HEK293 (cell line): ENCODE data around the gene FBXO42.
A peak's percentile ranks its signal among the peaks of the same experiment; 100 is the strongest.

Experiments
- CTCF ChIA-PET: fragments of 350-600 bp; formaldehyde crosslinking; extraction: SDS; loops from one replicate; lab custom pipeline; 2021; ENCODE audit warnings: antibody characterized with exemption; lab: Yijun Ruan, JAX
- POLR2A ChIA-PET: fragments of 300-600 bp; formaldehyde crosslinking; extraction: SDS; loops from one replicate; lab custom pipeline; 2020; ENCODE audit warnings: antibody characterized with exemption, inconsistent platforms; lab: Yijun Ruan, JAX
- H3K27ac ChIP-seq: fragments of 200-500 bp; sonication (Bioruptor generic); 2 replicates; pipeline ENCODE4 v1.5.1; 2014; ENCODE audit warnings: low read depth, low read length, control low read depth, inconsistent platforms; ENCODE audit errors: extremely low read depth
- H3K36me3 ChIP-seq, 2 experiments: fragments of 200-500 bp in 1 of 2; sonication (Bioruptor generic) in 1 of 2; 1 replicate in 1 of 2; 2 replicates in 1 of 2; pipeline ENCODE4 v1.5.1; 2014 to 2017; ENCODE audit warnings: inconsistent platforms in 2 of 2, low read length in 2 of 2; ENCODE audit not compliant: control insufficient read depth in 2 of 2, insufficient read depth in 1 of 2
- H3K4me1 ChIP-seq: fragments of 200-500 bp; sonication (Bioruptor generic); 2 replicates; pipeline ENCODE4 v1.5.1; 2014; ENCODE audit warnings: mild to moderate bottlenecking, low read length, inconsistent platforms; ENCODE audit not compliant: control insufficient read depth, insufficient read depth
- H3K4me3 ChIP-seq: 2 replicates; pipeline ENCODE4 v1.5.1; 2011; ENCODE audit warnings: low read depth, mild to moderate bottlenecking, control low read depth, low read length, moderate library complexity
- H3K9me3 ChIP-seq: fragments of 200-500 bp; sonication (Bioruptor generic); 2 replicates; pipeline ENCODE4 v1.5.1; 2014; ENCODE audit warnings: low read depth, low read length, inconsistent platforms; ENCODE audit not compliant: control insufficient read depth, insufficient read depth
- BCL11B ChIP-seq: fragments of 450-650 bp; formaldehyde crosslinking; IDR thresholded peaks from 2 replicates; pipeline ENCODE4 v1.5.1; 2016; ENCODE audit warnings: low read depth, missing biosample characterization, missing genetic modification characterization
- GLIS2 ChIP-seq: fragments of 450-650 bp; formaldehyde crosslinking; IDR thresholded peaks from 2 replicates; pipeline ENCODE4 v1.5.1; 2016; ENCODE audit warnings: missing biosample characterization, missing genetic modification characterization
- KLF16 ChIP-seq: fragments of 450-650 bp; formaldehyde crosslinking; IDR thresholded peaks from 2 replicates; pipeline ENCODE4 v1.5.1; 2017; ENCODE audit warnings: missing biosample characterization, missing genetic modification characterization
- OSR2 ChIP-seq: fragments of 450-650 bp; formaldehyde crosslinking; IDR thresholded peaks from 2 replicates; pipeline ENCODE4 v1.5.1; 2016; ENCODE audit warnings: missing biosample characterization, missing genetic modification characterization
- SCRT1 ChIP-seq: fragments of 450-650 bp; formaldehyde crosslinking; IDR thresholded peaks from 2 replicates; pipeline ENCODE4 v1.5.1; 2016; ENCODE audit warnings: missing biosample characterization, missing genetic modification characterization, borderline replicate concordance
- SCRT2 ChIP-seq: fragments of 450-650 bp; formaldehyde crosslinking; IDR thresholded peaks from 2 replicates; pipeline ENCODE4 v1.5.1; 2016; ENCODE audit warnings: missing biosample characterization, missing genetic modification characterization
- ZNF335 ChIP-seq: fragments of 450-650 bp; formaldehyde crosslinking; conservative IDR thresholded peaks from 2 replicates; pipeline ENCODE4 v1.5.1; 2016; ENCODE audit warnings: missing biosample characterization, missing genetic modification characterization
- ZNF366 ChIP-seq: fragments of 450-650 bp; formaldehyde crosslinking; conservative IDR thresholded peaks from 2 replicates; pipeline ENCODE4 v1.5.1; 2016; ENCODE audit warnings: missing biosample characterization, missing genetic modification characterization
- ZNF394 ChIP-seq: fragments of 450-650 bp; formaldehyde crosslinking; IDR thresholded peaks from 2 replicates; pipeline ENCODE4 v1.5.1; 2016; ENCODE audit warnings: missing biosample characterization, missing genetic modification characterization, mild to moderate bottlenecking, moderate library complexity, borderline replicate concordance
- ZNF549 ChIP-seq: fragments of 450-650 bp; IDR thresholded peaks from 2 replicates; pipeline ENCODE4 v1.5.1; 2018; ENCODE audit warnings: missing biosample characterization, missing genetic modification characterization, mild to moderate bottlenecking, inconsistent platforms, moderate library complexity
- ZNF600 ChIP-seq: fragments of 450-650 bp; formaldehyde crosslinking; IDR thresholded peaks from 2 replicates; pipeline ENCODE4 v1.5.1; 2016; ENCODE audit warnings: missing biosample characterization, missing genetic modification characterization
- ZNF629 ChIP-seq: fragments of 450-650 bp; formaldehyde crosslinking; IDR thresholded peaks from 2 replicates; pipeline ENCODE4 v1.5.1; 2017; ENCODE audit warnings: missing biosample characterization, missing genetic modification characterization
- ZSCAN16 ChIP-seq: fragments of 450-650 bp; formaldehyde crosslinking; IDR thresholded peaks from 2 replicates; pipeline ENCODE4 v1.5.1; 2016; ENCODE audit warnings: missing biosample characterization, missing genetic modification characterization
- TF ChIP-seq, protein P1 (sequence below): fragments of 450-650 bp; formaldehyde crosslinking; IDR thresholded peaks from 2 replicates; pipeline ENCODE4 v1.5.1; 2016; ENCODE audit warnings: missing biosample characterization, missing genetic modification characterization
- TF ChIP-seq, protein P2 (sequence below): fragments of 450-650 bp; formaldehyde crosslinking; IDR thresholded peaks from 2 replicates; pipeline ENCODE4 v1.5.1; 2017; ENCODE audit warnings: missing biosample characterization, missing genetic modification characterization
- TF ChIP-seq, protein P3 (sequence below): fragments of 450-650 bp; formaldehyde crosslinking; IDR thresholded peaks from 2 replicates; pipeline ENCODE4 v1.5.1; 2016; ENCODE audit warnings: missing biosample characterization, missing genetic modification characterization
- TF ChIP-seq, protein P4 (sequence below): fragments of 450-650 bp; formaldehyde crosslinking; IDR thresholded peaks from 2 replicates; pipeline ENCODE4 v1.5.1; 2016; ENCODE audit warnings: missing biosample characterization, missing genetic modification characterization
- TF ChIP-seq, protein P5 (sequence below): fragments of 450-650 bp; formaldehyde crosslinking; IDR thresholded peaks from 2 replicates; pipeline ENCODE4 v1.5.1; 2016; ENCODE audit warnings: missing biosample characterization, missing genetic modification characterization
- TF ChIP-seq, protein P6 (sequence below): fragments of 450-650 bp; formaldehyde crosslinking; IDR thresholded peaks from 2 replicates; pipeline ENCODE4 v1.5.1; 2016; ENCODE audit warnings: missing biosample characterization, missing genetic modification characterization

FBXO42 gene

DNA sequence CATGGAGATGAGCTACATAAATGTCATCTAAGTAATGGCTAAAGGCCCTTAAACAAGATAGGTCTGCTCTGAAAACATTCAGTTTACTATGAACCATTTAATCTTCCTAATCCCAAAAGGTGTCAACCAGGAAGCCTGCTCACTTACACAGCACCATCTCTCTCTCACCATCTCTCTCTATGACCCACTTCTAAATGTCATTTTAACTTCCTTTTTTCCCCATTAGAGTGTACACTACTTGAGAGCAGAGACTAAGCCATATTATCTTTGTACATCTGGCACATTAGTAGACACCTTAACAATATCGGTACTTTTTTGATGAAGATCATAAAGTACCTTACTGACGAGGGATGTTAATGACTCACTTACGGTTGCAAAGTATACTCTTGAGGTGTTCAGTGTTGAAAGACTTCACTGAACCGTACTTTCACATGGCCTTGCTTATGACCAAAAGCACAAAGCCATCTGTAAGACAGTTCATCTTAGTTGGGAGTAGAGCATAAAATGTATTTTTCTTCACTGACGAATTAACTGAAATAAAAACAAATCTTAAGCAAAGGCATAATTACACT is 25.4 kb downstream of the FBXO42 start:
- Histone ChIP-seq H3K4me1 (peaks cover 11% of the 10 kb centered on the region; the same call in 1 of the 2 replicates), H3K36me3 (no peaks in the 10 kb centered on the region; a peak in 1 of 3 replicates), H3K4me3 (no peak overlapping the region), H3K9me3 (no peaks in the 10 kb centered on the region), H3K27ac (no peak overlapping the region)
- ChIA-PET CTCF (no interaction called here), POLR2A (interaction anchor here (0.7 kb wide), 1 partner anchor 9 kb away, joined by 4 read pairs; no protein-coding TSS in a partner anchor)
- peak; percentile 73 for TF ChIP-seq ZNF335 (tag by site-specific recombination)
- TF ChIP-seq OSR2 (tag by site-specific recombination): peak; percentile 22; the same call in 1 of the 2 replicates
- no peak for TF ChIP-seq BCL11B (tag by site-specific recombination)

DNA sequence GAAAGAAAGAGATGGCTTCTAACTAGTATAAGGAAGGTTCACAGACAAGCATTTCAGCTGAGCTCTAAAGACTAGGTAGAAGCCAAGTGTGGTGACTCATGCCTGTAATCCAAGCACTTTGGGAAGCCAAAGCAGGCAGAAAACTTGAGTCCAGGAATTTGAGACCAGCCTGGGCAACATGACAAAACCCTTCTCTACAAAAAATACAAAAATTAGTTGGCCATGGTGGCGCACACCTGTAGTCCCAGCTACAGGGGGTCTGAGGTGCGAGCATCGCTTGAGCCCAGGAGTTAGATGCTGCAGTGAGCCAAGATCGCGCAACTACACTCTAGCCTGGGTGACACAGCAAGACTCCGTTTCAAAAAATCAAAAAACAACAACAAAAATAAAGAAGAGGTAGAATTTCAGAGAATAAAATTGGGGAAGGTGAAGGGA is 27.8 kb downstream of the FBXO42 start:
- Histone ChIP-seq H3K27ac (no peak overlapping the region), H3K4me3 (no peak overlapping the region), H3K9me3 (no peaks in the 10 kb centered on the region), H3K36me3 (no peaks in the 10 kb centered on the region; a peak in 1 of 3 replicates), H3K4me1 (peaks cover 11% of the 10 kb centered on the region)
- ChIA-PET POLR2A (interaction anchor here (0.5 to 0.9 kb wide), 2 partner anchors 13 to 28 kb away, joined by 3 to 8 read pairs; partner anchors contain the start of gene FBXO42), CTCF (no interaction called here)
- TF ChIP-seq, protein P1, sequence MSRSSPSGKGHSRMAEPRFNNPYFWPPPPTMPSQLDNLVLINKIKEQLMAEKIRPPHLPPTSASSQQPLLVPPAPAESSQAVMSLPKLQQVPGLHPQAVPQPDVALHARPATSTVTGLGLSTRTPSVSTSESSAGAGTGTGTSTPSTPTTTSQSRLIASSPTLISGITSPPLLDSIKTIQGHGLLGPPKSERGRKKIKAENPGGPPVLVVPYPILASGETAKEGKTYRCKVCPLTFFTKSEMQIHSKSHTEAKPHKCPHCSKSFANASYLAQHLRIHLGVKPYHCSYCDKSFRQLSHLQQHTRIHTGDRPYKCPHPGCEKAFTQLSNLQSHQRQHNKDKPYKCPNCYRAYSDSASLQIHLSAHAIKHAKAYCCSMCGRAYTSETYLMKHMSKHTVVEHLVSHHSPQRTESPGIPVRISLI: peak; percentile 69; the same call in 1 of the 2 replicates
- TF ChIP-seq SCRT1 (peak; percentile 92), ZNF629 (tag by site-specific recombination) (0 out of 2 replicates have a peak, but pooled peaks have one; percentile 26), ZNF600 (tag by site-specific recombination) (peak; percentile 94), ZNF394 (tag by site-specific recombination) (no peak), GLIS2 (tag by site-specific recombination) (no peak), ZNF549 (tag by site-specific recombination) (no peak), ZNF366 (tag by site-specific recombination) (peak; percentile 40; the same call in 1 of the 2 replicates), SCRT2 (tag by site-specific recombination) (peak; percentile 75), ZSCAN16 (tag by site-specific recombination) (peak; percentile 95), KLF16 (tag by site-specific recombination) (0 out of 2 replicates have a peak, but pooled peaks have one; percentile 21)
- TF ChIP-seq, protein P2, sequence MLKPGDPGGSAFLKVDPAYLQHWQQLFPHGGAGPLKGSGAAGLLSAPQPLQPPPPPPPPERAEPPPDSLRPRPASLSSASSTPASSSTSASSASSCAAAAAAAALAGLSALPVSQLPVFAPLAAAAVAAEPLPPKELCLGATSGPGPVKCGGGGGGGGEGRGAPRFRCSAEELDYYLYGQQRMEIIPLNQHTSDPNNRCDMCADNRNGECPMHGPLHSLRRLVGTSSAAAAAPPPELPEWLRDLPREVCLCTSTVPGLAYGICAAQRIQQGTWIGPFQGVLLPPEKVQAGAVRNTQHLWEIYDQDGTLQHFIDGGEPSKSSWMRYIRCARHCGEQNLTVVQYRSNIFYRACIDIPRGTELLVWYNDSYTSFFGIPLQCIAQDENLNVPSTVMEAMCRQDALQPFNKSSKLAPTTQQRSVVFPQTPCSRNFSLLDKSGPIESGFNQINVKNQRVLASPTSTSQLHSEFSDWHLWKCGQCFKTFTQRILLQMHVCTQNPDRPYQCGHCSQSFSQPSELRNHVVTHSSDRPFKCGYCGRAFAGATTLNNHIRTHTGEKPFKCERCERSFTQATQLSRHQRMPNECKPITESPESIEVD (tag by site-specific recombination): peak; percentile 83
- TF ChIP-seq, protein P3, sequence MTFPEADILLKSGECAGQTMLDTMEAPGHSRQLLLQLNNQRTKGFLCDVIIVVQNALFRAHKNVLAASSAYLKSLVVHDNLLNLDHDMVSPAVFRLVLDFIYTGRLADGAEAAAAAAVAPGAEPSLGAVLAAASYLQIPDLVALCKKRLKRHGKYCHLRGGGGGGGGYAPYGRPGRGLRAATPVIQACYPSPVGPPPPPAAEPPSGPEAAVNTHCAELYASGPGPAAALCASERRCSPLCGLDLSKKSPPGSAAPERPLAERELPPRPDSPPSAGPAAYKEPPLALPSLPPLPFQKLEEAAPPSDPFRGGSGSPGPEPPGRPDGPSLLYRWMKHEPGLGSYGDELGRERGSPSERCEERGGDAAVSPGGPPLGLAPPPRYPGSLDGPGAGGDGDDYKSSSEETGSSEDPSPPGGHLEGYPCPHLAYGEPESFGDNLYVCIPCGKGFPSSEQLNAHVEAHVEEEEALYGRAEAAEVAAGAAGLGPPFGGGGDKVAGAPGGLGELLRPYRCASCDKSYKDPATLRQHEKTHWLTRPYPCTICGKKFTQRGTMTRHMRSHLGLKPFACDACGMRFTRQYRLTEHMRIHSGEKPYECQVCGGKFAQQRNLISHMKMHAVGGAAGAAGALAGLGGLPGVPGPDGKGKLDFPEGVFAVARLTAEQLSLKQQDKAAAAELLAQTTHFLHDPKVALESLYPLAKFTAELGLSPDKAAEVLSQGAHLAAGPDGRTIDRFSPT (tag by site-specific recombination): peak; percentile 87
- TF ChIP-seq, protein P4, sequence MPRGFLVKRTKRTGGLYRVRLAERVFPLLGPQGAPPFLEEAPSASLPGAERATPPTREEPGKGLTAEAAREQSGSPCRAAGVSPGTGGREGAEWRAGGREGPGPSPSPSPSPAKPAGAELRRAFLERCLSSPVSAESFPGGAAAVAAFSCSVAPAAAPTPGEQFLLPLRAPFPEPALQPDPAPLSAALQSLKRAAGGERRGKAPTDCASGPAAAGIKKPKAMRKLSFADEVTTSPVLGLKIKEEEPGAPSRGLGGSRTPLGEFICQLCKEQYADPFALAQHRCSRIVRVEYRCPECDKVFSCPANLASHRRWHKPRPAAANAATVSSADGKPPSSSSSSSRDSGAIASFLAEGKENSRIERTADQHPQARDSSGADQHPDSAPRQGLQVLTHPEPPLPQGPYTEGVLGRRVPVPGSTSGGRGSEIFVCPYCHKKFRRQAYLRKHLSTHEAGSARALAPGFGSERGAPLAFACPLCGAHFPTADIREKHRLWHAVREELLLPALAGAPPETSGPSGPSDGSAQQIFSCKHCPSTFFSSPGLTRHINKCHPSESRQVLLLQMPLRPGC: peak; percentile 96
- TF ChIP-seq, protein P5, sequence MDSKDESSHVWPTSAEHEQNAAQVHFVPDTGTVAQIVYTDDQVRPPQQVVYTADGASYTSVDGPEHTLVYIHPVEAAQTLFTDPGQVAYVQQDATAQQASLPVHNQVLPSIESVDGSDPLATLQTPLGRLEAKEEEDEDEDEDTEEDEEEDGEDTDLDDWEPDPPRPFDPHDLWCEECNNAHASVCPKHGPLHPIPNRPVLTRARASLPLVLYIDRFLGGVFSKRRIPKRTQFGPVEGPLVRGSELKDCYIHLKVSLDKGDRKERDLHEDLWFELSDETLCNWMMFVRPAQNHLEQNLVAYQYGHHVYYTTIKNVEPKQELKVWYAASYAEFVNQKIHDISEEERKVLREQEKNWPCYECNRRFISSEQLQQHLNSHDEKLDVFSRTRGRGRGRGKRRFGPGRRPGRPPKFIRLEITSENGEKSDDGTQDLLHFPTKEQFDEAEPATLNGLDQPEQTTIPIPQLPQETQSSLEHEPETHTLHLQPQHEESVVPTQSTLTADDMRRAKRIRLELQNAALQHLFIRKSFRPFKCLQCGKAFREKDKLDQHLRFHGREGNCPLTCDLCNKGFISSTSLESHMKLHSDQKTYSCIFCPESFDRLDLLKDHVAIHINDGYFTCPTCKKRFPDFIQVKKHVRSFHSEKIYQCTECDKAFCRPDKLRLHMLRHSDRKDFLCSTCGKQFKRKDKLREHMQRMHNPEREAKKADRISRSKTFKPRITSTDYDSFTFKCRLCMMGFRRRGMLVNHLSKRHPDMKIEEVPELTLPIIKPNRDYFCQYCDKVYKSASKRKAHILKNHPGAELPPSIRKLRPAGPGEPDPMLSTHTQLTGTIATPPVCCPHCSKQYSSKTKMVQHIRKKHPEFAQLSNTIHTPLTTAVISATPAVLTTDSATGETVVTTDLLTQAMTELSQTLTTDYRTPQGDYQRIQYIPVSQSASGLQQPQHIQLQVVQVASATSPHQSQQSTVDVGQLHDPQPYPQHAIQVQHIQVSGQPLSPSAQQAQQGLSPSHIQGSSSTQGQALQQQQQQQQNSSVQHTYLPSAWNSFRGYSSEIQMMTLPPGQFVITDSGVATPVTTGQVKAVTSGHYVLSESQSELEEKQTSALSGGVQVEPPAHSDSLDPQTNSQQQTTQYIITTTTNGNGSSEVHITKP (tag by site-specific recombination): peak; percentile 33; the same call in 1 of the 2 replicates
- TF ChIP-seq, protein P6, sequence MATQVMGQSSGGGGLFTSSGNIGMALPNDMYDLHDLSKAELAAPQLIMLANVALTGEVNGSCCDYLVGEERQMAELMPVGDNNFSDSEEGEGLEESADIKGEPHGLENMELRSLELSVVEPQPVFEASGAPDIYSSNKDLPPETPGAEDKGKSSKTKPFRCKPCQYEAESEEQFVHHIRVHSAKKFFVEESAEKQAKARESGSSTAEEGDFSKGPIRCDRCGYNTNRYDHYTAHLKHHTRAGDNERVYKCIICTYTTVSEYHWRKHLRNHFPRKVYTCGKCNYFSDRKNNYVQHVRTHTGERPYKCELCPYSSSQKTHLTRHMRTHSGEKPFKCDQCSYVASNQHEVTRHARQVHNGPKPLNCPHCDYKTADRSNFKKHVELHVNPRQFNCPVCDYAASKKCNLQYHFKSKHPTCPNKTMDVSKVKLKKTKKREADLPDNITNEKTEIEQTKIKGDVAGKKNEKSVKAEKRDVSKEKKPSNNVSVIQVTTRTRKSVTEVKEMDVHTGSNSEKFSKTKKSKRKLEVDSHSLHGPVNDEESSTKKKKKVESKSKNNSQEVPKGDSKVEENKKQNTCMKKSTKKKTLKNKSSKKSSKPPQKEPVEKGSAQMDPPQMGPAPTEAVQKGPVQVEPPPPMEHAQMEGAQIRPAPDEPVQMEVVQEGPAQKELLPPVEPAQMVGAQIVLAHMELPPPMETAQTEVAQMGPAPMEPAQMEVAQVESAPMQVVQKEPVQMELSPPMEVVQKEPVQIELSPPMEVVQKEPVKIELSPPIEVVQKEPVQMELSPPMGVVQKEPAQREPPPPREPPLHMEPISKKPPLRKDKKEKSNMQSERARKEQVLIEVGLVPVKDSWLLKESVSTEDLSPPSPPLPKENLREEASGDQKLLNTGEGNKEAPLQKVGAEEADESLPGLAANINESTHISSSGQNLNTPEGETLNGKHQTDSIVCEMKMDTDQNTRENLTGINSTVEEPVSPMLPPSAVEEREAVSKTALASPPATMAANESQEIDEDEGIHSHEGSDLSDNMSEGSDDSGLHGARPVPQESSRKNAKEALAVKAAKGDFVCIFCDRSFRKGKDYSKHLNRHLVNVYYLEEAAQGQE (tag by site-specific recombination): no peak
